CD4-positive, alpha-beta T cell treated with Interleukin-1 beta for 1 hour (primary cell): ENCODE results near the gene MBD3L1.

ENCODE experiments used
- DNase-seq, 2 donors: peaks; one replicate each; pipeline ENCODE4 v3.0.0-alpha.2; 2020 to 2022

Gene MBD3L1

DNA sequence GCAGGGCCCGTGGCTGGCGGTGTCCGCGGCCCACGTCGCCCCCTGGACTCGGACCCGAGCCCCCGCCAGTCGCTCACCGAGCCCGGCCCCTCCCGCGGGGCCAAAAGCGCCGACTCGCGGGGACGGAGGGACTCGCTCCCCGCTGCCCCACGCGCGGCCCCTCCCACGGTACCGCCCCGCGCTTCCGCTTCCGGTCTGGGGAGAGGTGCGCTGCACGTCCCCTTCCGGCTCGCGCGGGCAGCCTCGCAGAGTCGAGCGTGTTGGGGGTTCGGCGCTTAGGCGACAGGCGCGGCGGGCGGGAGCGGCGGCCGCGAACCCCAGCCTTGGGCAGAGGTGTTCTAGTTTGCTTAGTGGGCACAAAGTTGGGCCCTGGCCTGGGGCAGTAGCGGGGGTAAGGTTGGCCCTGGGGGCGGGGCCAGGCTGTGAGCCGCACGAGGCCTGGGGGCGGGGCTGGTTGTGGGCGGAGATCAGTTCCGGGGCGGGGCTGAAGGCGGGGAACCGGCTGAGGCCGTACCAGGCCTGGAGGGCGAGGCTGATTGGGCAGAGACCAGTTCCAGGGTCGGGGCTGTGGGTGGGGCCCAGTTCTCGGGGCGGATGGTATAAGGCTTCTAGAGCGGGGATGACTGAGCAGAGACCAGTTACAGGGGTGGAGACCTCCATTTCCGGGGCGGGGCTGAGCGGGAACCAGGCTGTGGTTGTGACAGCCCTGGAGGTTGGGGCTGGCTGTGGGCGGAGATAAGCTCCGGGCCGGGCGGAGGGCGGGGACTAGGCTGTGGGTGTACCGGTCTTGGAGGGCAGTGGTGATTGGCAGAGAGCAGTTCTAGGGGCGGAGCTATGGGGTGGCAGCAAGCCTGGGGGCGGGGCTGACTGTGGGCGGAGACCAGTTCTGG, at the start of gene MBD3L1, which contains the start of gene ZNF558:
Gene MBD3L1 (plus strand): TSS at position 246 of the 890 bp plus-strand sequence. CDS start 10,302 bp downstream, outside the sequence.
Gene ZNF558 (minus strand): TSS at position 173 of the 890 bp plus-strand sequence. CDS start 9,645 bp downstream, outside the sequence.
- DNase-seq = peak; percentile 100

DNA sequence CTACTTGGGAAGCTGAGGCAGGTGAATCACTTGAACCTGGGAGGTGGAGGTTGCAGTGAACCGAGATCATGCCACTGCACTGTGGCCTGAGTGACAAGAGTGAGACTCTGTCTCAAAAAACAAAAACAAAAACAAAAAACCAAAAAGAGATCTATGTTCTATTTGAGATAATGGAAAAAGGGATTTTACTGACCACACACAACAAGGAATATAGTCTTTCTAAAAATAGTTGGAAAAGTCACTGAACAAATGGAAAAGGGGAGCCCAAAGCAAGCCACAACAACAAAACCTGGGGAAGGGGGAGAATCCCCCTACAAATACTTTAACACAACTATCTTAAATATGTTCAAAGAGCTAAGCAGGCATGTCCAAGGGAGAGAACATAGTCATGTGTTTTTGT, 37.4 kb upstream of the MBD3L1 start:
- DNase-seq = no peak

DNA sequence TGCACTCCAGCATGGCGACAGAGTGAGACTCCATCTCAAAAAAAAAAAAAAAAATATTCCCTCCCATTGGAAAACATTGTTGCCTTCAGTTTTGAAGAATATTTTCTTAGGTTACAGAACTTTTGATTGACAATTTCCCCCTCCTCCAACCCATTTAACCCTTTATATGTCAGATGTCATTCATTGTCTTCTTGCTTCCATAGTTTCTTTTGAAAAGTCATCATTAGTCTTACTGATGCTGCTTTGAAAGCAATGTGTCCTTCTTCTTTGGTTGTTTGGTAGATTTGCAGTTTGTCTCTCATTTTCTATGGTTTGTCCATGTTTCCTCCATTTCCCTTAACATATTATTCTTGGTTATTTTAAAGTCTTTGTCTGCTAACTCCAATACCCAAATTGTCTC, 25.5 kb upstream of the MBD3L1 start:
- DNase-seq = no peak

DNA sequence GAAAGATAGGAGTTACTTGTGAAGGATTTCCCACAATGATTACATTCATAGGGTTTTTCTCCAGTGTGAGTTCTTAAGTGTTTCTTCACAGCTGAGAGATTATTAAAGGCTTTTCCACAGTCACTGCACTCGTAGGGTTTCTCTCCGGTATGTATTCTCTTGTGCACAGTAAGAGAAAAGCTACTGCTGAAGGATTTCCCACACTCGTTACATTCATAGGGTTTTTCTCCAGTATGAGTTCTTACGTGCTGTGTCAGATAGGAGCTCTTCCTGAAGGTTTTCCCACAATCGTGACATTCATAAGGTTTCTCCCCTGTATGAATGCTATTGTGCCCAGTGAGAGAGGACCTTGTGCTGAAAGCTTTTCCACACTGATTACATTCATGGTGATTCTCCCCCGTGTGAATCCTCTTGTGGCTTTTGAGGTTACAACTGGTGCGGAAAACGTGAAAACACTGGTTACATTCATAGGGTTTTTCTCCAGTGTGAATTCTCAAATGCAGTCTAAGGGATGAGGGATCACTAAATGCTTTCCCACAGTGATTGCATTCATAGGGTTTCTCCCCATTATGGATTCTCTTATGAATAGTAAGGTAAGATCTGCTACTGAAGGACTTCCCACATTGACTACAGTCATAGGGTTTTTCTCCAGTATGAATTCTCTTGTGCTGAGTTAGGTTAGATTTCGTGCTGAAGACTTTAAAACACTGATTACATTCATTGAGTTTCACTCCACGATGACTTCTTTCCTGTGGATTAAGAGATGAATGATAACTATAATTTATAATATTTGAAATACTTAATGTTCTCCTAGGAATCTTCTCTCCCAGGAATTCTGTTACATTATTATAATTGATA, 20.6 kb upstream of the MBD3L1 start:
- no peak for DNase-seq

DNA sequence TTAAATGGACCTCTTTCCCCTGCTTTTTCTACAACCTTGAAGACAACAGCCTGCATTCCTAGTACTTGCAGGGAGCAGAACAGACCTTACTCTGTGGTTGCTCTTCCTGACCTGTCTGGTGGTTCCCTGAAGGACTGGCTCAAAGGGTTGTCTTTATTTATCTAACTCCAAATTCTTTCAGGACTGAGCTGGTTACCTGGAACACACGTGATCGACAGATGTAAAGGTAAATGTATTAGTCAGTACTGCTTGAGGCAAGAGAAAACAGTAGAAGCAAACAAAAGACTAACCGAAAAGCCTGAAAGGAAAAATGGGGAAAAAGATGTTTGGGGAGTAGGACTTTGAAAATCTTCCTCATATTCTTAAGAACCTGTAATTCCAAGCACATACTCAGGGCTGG, 18.0 kb upstream of the MBD3L1 start:
- no peak for DNase-seq

DNA sequence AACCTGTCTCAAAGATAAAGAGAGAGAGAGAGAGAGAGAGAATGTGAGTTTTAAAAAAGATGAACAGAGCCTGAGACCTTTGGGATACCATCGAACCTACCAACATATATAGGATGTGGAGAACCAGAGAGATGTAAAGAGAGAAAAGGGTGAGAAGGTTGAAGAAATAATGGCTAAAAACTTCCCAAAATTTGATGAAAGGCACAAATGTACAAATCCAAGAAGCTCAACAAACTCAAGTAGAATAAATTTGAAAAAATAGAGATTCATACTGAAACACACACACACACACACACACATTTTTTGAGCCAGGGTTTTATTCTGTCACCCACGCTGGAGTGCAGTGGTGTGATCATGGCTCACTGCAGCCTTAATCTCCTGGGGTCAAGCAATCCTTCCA, 16.4 kb upstream of the MBD3L1 start:
- DNase-seq = no peak

DNA sequence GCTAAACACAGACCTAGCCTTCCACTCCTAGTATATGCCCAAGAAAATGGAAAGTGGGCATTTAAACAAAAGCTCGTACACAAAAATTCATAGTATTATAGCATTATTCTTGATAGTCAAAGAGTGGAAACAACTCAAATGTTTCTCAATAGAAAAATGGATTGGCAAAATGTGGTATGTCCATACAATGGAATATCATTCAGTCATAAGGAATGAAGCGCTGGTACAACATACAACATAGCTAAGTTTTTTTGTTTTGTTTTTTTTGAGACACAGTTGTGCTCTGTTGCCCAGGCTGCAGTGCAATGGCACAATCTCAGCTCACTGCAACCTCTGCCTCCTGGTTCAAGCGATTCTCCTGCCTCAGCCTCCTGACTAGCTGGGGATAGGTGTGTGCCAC, 11.9 kb upstream of the MBD3L1 start:
- no peak for DNase-seq

DNA sequence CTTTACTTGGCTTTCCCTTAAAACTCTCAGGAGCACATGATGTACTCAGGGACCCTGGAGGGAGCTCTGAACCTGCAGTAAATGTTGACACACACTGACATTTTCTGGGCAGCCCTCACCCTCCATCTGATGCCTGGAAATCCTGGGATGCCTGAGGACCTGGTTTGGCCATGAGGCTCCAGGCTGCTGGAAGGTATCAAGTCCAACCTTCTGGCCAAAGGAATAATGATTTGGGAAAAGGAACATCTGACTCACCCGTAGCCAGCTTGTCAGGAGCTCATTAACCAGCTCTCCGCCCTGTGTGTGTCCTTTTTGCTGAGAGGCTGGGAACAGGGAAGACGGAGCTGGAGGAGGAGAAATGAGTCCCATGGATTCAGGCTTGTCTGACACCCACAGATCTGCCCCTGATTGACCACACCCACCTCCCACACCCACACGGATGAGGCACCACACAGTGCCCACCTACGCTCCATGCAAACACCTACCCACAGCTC, 10.4 kb upstream of the MBD3L1 start:
- no peak for DNase-seq

DNA sequence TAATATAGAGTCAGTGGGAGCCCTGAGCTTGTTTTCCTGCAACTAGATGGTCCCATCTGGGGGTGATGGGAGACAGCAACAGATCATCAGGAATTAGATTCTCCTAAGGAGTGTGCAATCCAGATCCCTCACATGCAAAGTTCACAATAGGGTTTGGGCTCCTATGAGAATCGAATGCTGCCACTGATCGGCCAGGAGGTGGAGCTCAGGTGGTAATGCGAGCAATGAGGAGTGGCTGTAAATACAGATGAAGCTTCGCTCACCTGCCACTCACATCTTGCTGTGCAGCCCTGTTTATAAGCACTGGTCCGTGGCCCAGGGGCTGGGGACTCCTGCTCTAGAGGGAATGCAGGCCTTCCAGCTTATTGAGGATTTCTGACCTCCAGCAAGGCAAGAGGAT, 5.8 kb upstream of the MBD3L1 start:
- DNase-seq = no peak

DNA sequence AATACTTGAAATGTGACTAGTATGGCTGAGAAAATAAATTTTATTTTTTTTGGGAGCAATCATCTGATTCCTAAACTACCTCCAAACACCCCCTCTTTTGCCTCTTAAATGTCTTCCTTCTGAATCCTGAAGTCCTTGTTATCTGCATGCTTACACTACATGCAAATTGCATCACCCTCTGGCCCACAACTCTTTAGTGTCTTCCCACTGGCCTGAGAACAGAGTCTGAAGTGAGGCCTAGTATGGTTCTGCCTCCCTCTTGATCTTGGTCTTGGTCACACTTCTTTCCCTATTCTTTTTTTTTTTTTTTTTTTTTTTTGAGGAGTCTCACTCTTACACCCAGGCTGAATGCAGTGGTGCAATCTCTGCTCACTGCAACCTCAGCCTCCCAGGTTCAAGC, 4.9 kb upstream of the MBD3L1 start:
- no peak for DNase-seq

DNA sequence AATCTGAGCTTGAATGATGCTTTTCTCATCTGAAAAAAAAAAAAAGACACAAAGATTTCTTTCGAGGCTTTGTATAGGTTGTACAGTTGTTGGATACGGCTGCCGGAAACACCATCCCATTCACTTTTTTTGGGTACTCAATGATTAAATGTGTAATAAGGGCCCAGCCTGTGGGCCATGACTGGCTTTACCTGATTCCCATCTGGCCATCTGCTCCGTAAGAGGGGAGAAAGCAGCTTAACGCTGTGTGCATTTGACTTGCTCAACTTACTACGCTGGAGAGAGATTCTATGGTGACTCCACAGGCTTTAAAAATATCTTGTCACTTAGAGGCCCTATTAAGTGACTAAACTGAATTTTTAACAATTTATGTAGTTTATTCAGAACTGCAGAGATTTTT, 804 bp upstream of the MBD3L1 start:
- no peak for DNase-seq

DNA sequence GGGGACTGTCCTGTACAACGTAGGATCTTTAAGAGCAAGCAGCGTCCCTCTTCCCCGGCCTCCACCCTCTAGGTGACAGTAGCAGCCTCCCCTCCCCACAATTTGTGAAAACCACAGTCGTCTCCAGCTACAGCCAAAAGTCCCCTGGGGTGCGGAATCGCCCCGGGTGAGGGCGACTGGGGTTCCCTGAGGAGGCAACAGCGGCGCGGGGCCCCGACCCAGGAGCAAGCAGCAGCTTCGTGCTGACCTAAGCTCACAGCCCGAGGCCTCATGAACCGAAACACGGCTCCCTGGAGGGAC, 395 bp upstream of the MBD3L1 start:
- DNase-seq = no peak

DNA sequence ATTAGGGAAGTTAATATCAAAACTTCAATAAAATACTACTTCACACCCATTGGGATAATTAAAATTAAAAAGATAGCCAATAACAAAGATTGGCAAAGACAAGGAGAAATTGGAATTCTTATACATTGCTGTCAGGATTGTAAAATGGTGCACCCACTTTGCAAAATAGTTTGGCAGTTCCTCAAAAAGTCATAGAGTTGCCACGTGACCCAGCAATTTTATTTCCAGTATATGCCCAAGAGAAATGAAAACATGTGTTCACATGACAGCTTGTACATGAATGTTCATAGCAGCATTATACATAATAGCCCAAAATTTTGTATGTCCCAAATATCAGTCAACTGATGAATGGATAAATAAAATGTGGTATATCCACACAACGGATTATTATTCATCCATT, 3.3 kb downstream of the MBD3L1 start:
- no peak for DNase-seq

DNA sequence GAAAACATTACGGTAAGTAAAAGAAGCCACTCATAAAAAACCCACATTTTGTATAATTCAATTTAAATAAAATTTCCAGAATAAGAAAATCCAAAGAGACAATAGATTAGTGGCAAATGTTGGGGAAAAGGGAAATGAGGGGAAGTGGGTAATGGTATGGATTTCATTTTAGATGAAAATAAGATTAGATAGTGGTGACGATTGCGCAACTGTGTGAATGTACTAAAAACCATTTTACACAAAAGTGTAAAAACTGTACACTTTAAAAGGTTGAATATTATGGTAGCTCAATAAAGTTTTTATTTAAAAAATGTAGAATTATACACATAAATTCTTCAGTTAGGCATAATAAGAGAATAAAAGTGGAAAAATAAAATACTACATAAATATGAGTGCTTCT, 3.7 kb downstream of the MBD3L1 start:
- no peak for DNase-seq

DNA sequence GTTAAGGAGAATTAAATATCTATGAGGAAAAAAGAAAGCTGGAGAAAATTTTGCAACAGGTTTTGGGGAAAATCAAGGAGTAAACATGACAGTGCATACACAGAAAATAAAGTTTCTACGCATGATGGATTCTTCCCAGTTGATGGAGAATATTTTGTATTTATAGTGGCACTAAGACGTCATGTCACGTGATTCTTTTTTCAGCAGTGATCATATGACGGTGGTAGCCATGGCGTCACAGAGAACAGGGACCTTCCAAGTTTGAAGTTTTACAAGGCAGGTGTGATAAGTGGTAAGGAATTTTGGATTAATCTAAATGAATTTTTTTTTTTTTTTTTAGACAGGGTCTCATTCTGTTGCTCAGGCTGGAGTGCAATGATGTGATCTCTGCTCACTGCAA, 8.5 kb downstream of the MBD3L1 start:
- DNase-seq = no peak

DNA sequence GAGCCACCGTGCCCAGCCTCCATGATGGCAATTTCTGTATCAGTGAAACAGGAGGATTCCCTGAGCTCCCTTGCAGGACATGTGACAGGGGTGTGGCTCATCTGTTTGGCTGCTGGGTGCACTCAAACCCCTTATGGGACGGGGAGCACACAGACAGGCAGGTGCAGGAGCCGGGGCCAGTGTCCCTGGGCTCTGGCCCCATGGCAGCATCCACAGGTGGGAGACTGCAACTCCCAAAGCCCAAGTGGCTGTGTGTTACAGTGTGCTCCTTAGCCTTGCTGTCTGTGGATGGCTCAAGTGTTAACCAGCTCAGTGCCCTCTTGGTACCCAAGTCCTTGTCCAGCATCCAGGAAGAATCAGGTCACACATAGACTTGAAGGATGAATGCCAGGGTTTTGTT, 14.6 kb downstream of the MBD3L1 start:
- DNase-seq = no peak

DNA sequence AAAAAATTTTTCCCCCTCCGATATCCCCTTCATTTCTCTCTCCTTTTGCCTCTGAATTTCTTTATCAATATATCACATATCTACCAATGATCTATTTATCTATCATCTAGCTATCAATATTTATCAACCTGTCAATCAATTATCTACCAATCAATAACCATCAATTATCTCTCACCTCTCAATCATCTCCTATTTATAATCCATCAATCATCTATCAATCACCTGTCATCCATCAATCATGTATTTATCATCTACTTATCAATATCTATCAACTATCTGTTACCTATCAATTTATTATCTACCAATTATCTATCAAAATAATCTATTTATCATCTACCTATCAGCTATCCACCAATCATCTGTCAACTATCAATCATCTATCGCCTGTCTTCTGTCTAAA, 17.1 kb downstream of the MBD3L1 start:
- DNase-seq = no peak

DNA sequence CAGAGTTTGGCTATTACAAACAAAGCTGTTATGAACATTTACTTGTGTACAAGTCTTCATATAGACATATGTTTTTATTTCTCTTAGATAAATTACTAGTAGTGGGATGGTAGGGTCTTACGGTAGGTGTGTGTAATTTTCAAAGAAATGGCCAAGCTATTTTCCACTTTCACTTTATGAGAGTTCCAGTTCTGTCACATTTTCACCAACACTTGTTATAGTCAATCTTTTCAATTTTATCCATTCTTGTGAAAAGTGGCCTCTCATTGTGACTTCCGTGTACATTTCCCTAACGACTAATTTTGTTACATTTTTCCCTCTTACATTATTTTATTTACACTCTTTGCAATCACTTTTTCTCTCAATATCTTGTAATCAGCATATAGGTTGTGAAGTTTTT, 18.3 kb downstream of the MBD3L1 start:
- no peak for DNase-seq

DNA sequence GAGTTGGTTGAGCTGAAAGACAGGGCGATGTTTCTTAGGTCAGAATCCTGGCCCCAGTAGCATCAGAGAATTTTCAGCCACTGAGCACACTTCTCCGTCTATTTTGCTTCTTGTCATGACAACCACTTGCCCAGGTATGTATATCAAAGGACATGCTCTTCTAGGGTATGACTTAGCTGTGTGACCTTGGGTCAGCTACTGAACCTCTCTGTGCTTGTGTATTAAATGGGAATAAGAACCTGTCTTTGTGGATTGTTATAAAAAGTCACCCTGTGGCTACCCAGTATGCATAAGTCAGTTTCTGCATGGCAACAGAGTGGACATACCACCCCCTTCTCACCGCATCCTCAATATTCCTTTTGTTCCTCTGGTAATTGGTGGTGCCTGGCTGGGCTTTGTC, 26.1 kb downstream of the MBD3L1 start:
- DNase-seq = no peak

DNA sequence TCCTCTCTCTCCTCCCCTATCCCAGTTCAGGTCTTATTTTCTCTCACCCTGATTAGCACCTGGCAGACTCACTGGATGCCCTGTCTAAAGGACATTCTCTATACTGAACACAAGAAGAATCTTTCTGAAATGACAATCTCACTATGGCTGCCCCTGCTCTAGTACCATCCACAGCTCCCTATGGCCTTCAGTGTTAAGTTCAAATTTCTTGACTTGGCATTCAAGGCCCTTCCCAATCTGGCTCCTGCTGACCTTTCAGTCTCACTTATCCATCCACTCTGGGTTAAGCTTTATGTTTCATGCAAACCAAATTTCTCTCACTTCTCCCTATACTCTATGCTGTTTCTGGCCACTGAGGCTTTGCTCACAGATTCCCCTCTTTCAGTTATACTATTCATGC, 34.2 kb downstream of the MBD3L1 start:
- no peak for DNase-seq

DNA sequence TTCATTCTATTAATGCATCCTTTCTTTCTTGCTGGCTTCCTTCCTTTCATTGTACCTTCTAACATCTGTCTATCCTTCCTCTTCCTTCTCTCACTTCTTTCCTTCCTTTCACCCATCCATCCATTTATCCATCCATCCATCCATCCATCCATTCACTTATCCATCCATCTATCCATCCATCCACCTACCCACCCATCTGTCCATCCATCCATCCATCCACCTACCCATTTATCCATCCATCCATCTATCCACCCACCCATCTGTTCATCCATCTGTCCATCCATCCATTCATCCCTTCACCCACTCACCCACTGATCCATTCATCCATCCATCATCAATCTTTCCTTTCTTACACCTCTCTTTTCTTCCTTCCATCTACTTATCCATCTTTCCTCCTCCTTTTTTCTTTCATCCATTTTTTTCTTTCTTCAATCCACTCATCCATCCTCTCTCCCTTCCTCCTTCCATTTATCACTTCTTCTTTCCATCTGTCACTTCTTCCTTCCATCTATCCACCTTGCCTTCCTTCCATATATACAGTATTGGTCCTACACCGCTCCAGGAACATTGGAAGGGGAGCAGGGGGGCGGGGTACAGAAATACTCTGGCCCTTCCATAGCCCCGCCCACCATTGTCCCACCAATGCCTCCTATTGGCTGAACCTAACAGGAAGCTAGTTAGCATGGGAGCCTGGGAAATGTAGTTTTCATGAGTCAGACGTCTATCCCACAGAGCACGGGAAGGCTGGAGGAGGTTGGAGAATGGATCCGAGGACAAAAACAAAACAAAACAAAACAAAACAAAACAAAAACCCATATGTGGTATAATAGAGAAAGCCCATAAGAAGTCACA, 45.9 kb downstream of the MBD3L1 start:
- DNase-seq = no peak

DNA sequence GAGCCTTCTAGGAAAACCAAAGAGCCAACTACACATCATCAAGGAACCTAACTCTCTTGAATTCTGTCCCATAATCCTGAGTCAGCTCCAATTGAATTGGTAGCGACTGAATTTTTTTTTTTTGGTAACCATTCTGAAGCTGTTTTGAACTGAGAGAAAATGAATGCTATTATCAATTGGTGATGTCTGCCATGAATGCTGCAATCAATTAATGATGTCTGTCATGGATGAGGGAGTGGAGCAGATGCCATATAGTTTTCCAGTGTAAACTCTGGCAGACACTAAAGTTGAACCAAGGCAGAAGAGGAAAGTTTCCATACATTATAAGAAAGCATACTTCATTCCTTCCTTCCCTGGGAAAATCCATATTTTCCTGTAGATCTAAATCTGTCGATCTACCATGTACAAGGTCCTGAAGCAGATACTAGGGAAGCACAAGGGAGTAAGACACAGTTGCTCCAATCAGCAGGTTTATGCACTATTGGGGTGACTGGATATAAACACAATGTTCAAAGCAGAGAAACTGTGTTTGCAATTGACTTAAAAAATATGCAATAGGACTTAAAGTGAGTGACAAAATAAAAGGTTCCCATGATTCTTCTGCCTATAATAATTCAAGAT, 48.8 kb downstream of the MBD3L1 start:
- DNase-seq = no peak

DNA sequence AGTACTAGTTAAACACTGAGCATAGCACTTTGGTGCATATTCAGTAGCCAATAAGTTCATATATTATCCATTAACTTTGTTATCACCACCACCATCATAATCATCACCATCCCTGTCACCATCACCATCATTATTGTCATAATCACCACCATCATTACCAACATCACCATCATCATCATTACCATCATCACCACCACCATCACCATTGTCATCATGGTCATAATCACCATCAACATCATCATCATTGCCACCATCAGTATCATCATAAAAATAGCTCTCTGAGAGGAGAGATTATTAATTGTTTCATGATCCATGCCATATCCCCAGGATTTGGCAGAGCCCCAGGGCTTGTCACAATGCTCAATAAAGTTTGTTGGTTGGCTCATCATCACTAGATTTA, 49.3 kb downstream of the MBD3L1 start:
- DNase-seq = no peak
